ENCODE data around the gene PLA2G10.

- TF ChIP-seq, protein P1, sequence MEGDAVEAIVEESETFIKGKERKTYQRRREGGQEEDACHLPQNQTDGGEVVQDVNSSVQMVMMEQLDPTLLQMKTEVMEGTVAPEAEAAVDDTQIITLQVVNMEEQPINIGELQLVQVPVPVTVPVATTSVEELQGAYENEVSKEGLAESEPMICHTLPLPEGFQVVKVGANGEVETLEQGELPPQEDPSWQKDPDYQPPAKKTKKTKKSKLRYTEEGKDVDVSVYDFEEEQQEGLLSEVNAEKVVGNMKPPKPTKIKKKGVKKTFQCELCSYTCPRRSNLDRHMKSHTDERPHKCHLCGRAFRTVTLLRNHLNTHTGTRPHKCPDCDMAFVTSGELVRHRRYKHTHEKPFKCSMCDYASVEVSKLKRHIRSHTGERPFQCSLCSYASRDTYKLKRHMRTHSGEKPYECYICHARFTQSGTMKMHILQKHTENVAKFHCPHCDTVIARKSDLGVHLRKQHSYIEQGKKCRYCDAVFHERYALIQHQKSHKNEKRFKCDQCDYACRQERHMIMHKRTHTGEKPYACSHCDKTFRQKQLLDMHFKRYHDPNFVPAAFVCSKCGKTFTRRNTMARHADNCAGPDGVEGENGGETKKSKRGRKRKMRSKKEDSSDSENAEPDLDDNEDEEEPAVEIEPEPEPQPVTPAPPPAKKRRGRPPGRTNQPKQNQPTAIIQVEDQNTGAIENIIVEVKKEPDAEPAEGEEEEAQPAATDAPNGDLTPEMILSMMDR (IDR thresholded peaks at IDR 0.05) = no peak
- TF ChIP-seq KAT7 (CRISPR knock-in tag; IDR thresholded peaks at IDR 0.05; ENCODE audit: borderline replicate concordance) = no peak
- TF ChIP-seq, protein P2, sequence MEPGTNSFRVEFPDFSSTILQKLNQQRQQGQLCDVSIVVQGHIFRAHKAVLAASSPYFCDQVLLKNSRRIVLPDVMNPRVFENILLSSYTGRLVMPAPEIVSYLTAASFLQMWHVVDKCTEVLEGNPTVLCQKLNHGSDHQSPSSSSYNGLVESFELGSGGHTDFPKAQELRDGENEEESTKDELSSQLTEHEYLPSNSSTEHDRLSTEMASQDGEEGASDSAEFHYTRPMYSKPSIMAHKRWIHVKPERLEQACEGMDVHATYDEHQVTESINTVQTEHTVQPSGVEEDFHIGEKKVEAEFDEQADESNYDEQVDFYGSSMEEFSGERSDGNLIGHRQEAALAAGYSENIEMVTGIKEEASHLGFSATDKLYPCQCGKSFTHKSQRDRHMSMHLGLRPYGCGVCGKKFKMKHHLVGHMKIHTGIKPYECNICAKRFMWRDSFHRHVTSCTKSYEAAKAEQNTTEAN (CRISPR knock-in tag; IDR thresholded peaks at IDR 0.05) = no peak
- no peak for TF ChIP-seq MAX (CRISPR knock-in tag; IDR thresholded peaks at IDR 0.05)
- TF ChIP-seq CREB1 (CRISPR knock-in tag; IDR thresholded peaks at IDR 0.05) = no peak
- TF ChIP-seq SMAD3 (CRISPR knock-in tag; IDR thresholded peaks at IDR 0.05; ENCODE audit: borderline replicate concordance) = no peak
- TF ChIP-seq ZNF317 (CRISPR knock-in tag; IDR thresholded peaks at IDR 0.05; ENCODE audit: borderline replicate concordance, low read depth) = no peak
- no peak for TF ChIP-seq IRF2 (CRISPR knock-in tag; IDR thresholded peaks at IDR 0.05; ENCODE audit: borderline replicate concordance, low read depth)
- TF ChIP-seq, protein P3, sequence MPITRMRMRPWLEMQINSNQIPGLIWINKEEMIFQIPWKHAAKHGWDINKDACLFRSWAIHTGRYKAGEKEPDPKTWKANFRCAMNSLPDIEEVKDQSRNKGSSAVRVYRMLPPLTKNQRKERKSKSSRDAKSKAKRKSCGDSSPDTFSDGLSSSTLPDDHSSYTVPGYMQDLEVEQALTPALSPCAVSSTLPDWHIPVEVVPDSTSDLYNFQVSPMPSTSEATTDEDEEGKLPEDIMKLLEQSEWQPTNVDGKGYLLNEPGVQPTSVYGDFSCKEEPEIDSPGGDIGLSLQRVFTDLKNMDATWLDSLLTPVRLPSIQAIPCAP (CRISPR knock-in tag; IDR thresholded peaks at IDR 0.05) = no peak
- TF ChIP-seq NR3C1 (CRISPR knock-in tag; conservative IDR thresholded peaks at IDR 0.05; ENCODE audit: low read depth) = no peak
Measured at GRCh38 chr16:14678748-14679497, 15.2 kb downstream of the PLA2G10 start.
